Measurements from ENCODE around the gene STARD7.

GRCh38 chr2:96218508-96219131 lies 10.0 kb upstream of the STARD7 start:
- TF ChIP-seq CTCF (IDR thresholded peaks at IDR 0.05; ENCODE audit: low read depth, low read length, poor library complexity, severe bottlenecking) (no peak), EZH2phosphoT487 (IDR thresholded peaks at IDR 0.05; ENCODE audit: borderline replicate concordance, low read length) (no peak)
